ENCODE results near the gene EFNA5.

GRCh38 chr5:107592515-107592914, 78.2 kb downstream of the EFNA5 start:
- TF ChIP-seq EP300 (IDR thresholded peaks at IDR 0.05; ENCODE audit: low read depth in 2 of 2, low read length in 2 of 2): no peak
- TF ChIP-seq EP300 (CRISPR knock-in tag; IDR thresholded peaks at IDR 0.05; ENCODE audit: borderline replicate concordance): no peak
- TF ChIP-seq SIN3A (IDR thresholded peaks at IDR 0.05; ENCODE audit: borderline replicate concordance, low read depth, low read length): no peak

Measured in HepG2 (cell line).